Measurements from ENCODE around the gene FRAS1. TPM values are rescaled to one million over a fixed set of nuclear protein-coding genes. Genes with fewer than 3 reads are reported as not detected.

The FRAS1 gene
- total and polyA plus RNA-seq, 2 of the 8 experiments (the other 6 are each of a cell fraction or from before 2014, with no cell fraction given) = 38.5 to 109 TPM

DNA sequence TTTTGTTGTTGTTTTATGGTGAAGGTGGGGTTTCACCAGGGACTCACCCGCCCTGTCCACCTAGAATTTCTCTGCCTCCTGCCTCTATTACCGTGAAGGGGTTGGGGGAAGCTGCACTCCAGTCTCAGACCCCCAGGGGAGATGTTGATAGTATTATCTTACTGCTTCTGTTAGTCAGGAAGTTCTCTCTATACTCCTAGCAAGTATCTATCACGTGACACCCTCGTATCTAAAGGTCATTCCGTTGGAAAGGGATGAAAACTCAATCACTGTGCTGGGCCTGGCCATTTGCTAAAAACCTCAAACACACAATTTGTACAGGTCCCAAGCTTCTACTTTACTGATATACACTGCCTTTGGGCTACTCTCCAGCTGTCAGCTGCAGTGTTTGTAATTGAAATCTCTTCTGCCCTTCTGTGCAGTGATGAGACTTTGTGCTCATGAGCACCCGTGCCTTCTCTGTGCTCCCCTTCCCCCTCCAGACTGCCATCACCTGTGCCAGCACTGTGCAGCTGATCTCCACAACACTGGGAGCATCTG, 306.0 kb downstream of the FRAS1 start (continued):
- TF ChIP-seq CTBP2 (IDR thresholded peaks at IDR 0.05; ENCODE audit: borderline replicate concordance, insufficient read depth, insufficient read length, low read length) (no peak), SAP30 (IDR thresholded peaks at IDR 0.05; ENCODE audit: insufficient read depth, insufficient replicate concordance, low read length) (no peak), POLR2A (IDR thresholded peaks at IDR 0.05; ENCODE audit: control extremely low read depth in 1 of 2, low read depth in 2 of 2, low read length in 2 of 2) (no peak), RFX5 (IDR thresholded peaks at IDR 0.05; ENCODE audit: borderline replicate concordance, low read depth, low read length) (no peak), KDM1A (IDR thresholded peaks at IDR 0.05; ENCODE audit: borderline replicate concordance, low read length) (no peak), CREB1 (IDR thresholded peaks at IDR 0.05) (no peak), NRF1 (IDR thresholded peaks at IDR 0.05; ENCODE audit: low read depth, low read length) (no peak)

All from H1 (cell line).